Measurements from ENCODE around the gene ZNF888. TPM values are rescaled to one million over a fixed set of nuclear protein-coding genes. Genes with fewer than 3 reads are reported as not detected.
A peak's percentile ranks its signal among the peaks of the same experiment; 100 is the strongest.
"Not testable (repeated sequence)": the region's sequence is repeated elsewhere in the genome, so short reads cannot be mapped to it uniquely, and the experiment has no call there.

ZNF888 gene
- total RNA-seq, 1 donor from 2014 or later: 8.8 TPM

GRCh38 chr19:52910648-52911047 is 12.6 kb downstream of the ZNF888 start:
- Histone ChIP-seq H3K27me3 (ENCODE audit: low read depth) (no peaks in the 10 kb centered on the region), H3K27ac (no peak overlapping the region), H3K4me1 (no peaks in the 10 kb centered on the region), H3K4me3 (no peak overlapping the region), H3K36me3 (peaks cover 49% of the 10 kb centered on the region), H3K9me3 (peaks cover 13% of the 10 kb centered on the region)
- intact Hi-C loops (cut with DNase I): no loop called here
- no peak for DNase-seq
- no peak for TF ChIP-seq CTCF (IDR thresholded peaks at IDR 0.05)
- ATAC-seq: no peak

GRCh38 chr19:52904052-52904780 is 19.0 kb downstream of the ZNF888 start:
- H3K4me3 ChIP-seq; H3K27me3 ChIP-seq (ENCODE audit: low read depth); intact Hi-C loops (cut with DNase I); H3K27ac ChIP-seq; ATAC-seq; H3K4me1 ChIP-seq; DNase-seq: not testable (repeated sequence)
- H3K36me3 ChIP-seq: peaks cover 22% of the 10 kb centered on the region
- peaks cover 20% of the 10 kb centered on the region for H3K9me3 ChIP-seq

- TF ChIP-seq CTCF (IDR thresholded peaks at IDR 0.05): no peak
- Histone ChIP-seq H3K9me3 (peaks cover 14% of the 10 kb centered on the region), H3K4me3 (no peak overlapping the region), H3K4me1 (peaks cover under 1% of the 10 kb centered on the region), H3K36me3 (peaks cover 10% of the 10 kb centered on the region), H3K27ac (no peak overlapping the region), H3K27me3 (ENCODE audit: low read depth) (no peaks in the 10 kb centered on the region)
- intact Hi-C loops (cut with DNase I): no loop called here
- no peak for ATAC-seq
- DNase-seq: no peak
These were observed 21.4 kb downstream of the ZNF888 start for GRCh38 chr19:52901842-52902241.

GRCh38 chr19:52898596-52898995 is 24.6 kb downstream of the ZNF888 start:
- H3K9me3 ChIP-seq; H3K27me3 ChIP-seq (ENCODE audit: low read depth); intact Hi-C loops (cut with DNase I); DNase-seq; H3K4me3 ChIP-seq; H3K27ac ChIP-seq; H3K36me3 ChIP-seq; ATAC-seq: not testable (repeated sequence)
- H3K4me1 ChIP-seq: peaks cover 12% of the 10 kb centered on the region

- H3K36me3 ChIP-seq: peaks cover 9% of the 10 kb centered on the region
- no peak for TF ChIP-seq CTCF (IDR thresholded peaks at IDR 0.05)
- H3K4me1 ChIP-seq: peaks cover 12% of the 10 kb centered on the region
- no peaks in the 10 kb centered on the region for H3K9me3 ChIP-seq
- ATAC-seq (no peak), DNase-seq (no peak)
- intact Hi-C loops (cut with DNase I): no loop called here
- peak overlapping the region; percentile 93 for H3K4me3 ChIP-seq
- H3K27ac ChIP-seq: peak overlapping the region; percentile 94
- no peaks in the 10 kb centered on the region for H3K27me3 ChIP-seq (ENCODE audit: low read depth)
These were observed 25.1 kb downstream of the ZNF888 start for GRCh38 chr19:52898101-52898500.

GRCh38 chr19:52897138-52897935 is 25.9 kb downstream of the ZNF888 start, which contains the start of gene ZNF320:
TSS of gene ZNF320 (minus strand) at chr19:52897635. CDS start at chr19:52890255, 7,380 bp downstream.
- DNase-seq: peak; percentile 98
- no peak for TF ChIP-seq CTCF (IDR thresholded peaks at IDR 0.05)
- peaks cover 12% of the 10 kb centered on the region for H3K4me1 ChIP-seq
- peak; percentile 100 for ATAC-seq
- peaks cover 11% of the 10 kb centered on the region for H3K36me3 ChIP-seq
- H3K27ac ChIP-seq: peak within 1 kb of the TSS; percentile 94
- H3K27me3 ChIP-seq (ENCODE audit: low read depth): no peaks in the 10 kb centered on the region
- H3K9me3 ChIP-seq: no peaks in the 10 kb centered on the region
- intact Hi-C loops (cut with DNase I): no loop called here
- H3K4me3 ChIP-seq: peak within 1 kb of the TSS; percentile 93
